K562 (cell line): ENCODE measurements around the gene XPC. TPM values are rescaled to one million over a fixed set of nuclear protein-coding genes. Genes with fewer than 3 reads are reported as not detected.

Experiments
- ATAC-seq: fragments of 200-7000 bp; cut with Tn5 transposase; 3 replicates; pipeline ENCODE4 v1.9.1; 2020; ENCODE audit warnings: moderate library complexity
- BruUV-seq: library from RNA; stranded (reverse); fragments of 400-500 nt; replicated peaks from 2 replicates; lab custom pipeline; 2021; lab: Mats Ljungman, UMichigan
- CTCF ChIA-PET: fragments of 300-600 bp; formaldehyde crosslinking; extraction: SDS; loops from one replicate; lab custom pipeline; 2021; ENCODE audit warnings: low intra/inter-chr PET ratio; lab: Yijun Ruan, JAX
- POLR2A ChIA-PET: fragments of 300-600, 350-650 bp; sonication (Branson Sonifier 250); formaldehyde crosslinking; extraction: SDS; loops from one replicate; lab custom pipeline; 2021; ENCODE audit warnings: antibody characterized with exemption, inconsistent platforms; lab: Yijun Ruan, JAX
- DNase-seq, 4 experiments: peaks; one replicate each; pipeline versions ENCODE4 v3.0.0 to v3.0.0-alpha.2; 2011 to 2018; ENCODE audit warnings: low spot score in 3 of 4, mixed read lengths in 3 of 4; ENCODE audit errors: extremely low read depth in 1 of 4
- FAIRE-seq: peaks from 2 replicates; lab custom pipeline; 2011; peaks lifted over from hg19 to GRCh38; lab: Jason Lieb, UNC
- H2AFZ ChIP-seq: 2 replicates; pipeline ENCODE4 v1.6.0; 2011; ENCODE audit warnings: low read depth, low read length, control low read depth, inconsistent platforms
- H3K27ac ChIP-seq: fragments of 200-600 bp; 3 replicates; pipeline ENCODE4 v1.8.0; 2011; ENCODE audit warnings: low read depth, mild to moderate bottlenecking, control low read depth, inconsistent platforms, low read length, moderate library complexity, mixed read lengths; ENCODE audit errors: extremely low read depth
- H3K27me3 ChIP-seq, 2 experiments: fragments of 300-600 bp in 1 of 2; 2 replicates in 1 of 2; 3 replicates in 1 of 2; pipeline versions ENCODE4 v1.6.0 to v1.8.0; 2011; ENCODE audit warnings: inconsistent platforms in 2 of 2, low read length in 2 of 2, mild to moderate bottlenecking in 1 of 2, mixed read lengths in 1 of 2, moderate library complexity in 1 of 2; ENCODE audit not compliant: control insufficient read depth in 2 of 2, insufficient read depth in 2 of 2
- H3K36me3 ChIP-seq: fragments of 300-600 bp; 3 replicates; pipeline ENCODE4 v1.8.0; 2011; ENCODE audit warnings: mild to moderate bottlenecking, low read length, inconsistent platforms; ENCODE audit not compliant: control insufficient read depth, insufficient read depth
- H3K4me1 ChIP-seq, 2 experiments: fragments of 200-600 bp in 1 of 2; replicated peaks in 1 of 2; 2 replicates in 1 of 2; 3 replicates in 1 of 2; pipeline versions ENCODE4 v1.5.1 to v1.8.0; 2011; ENCODE audit warnings: inconsistent platforms in 2 of 2, low read length in 2 of 2, mild to moderate bottlenecking in 1 of 2, mixed read lengths in 1 of 2, moderate library complexity in 1 of 2; ENCODE audit not compliant: control insufficient read depth in 2 of 2, insufficient read depth in 2 of 2
- H3K4me2 ChIP-seq: 2 replicates; pipeline ENCODE4 v1.6.1; 2011; ENCODE audit warnings: low read length, control low read depth, inconsistent platforms, mixed read lengths; ENCODE audit not compliant: insufficient read depth
- H3K4me3 ChIP-seq: fragments of 200-600 bp; sonication (generic), shearing (Covaris generic); 2 replicates; pipeline ENCODE4 v1.5.1; 2016; ENCODE audit warnings: control low read depth, inconsistent platforms
- H3K79me2 ChIP-seq: fragments of 200-600 bp; 3 replicates; pipeline ENCODE4 v1.8.0; 2011; ENCODE audit warnings: low read length, inconsistent platforms; ENCODE audit not compliant: control insufficient read depth, insufficient read depth
- H3K9ac ChIP-seq, 2 experiments: 2 replicates each; pipeline versions ENCODE4 v1.6.0 to v1.6.1; 2011; ENCODE audit warnings: low read depth in 2 of 2, low read length in 2 of 2, control low read depth in 1 of 2, inconsistent platforms in 1 of 2, mild to moderate bottlenecking in 1 of 2, mixed read lengths in 1 of 2; ENCODE audit not compliant: insufficient read depth in 1 of 2
- H3K9me1 ChIP-seq: one replicate; pipeline ENCODE4 v1.6.0; 2011; ENCODE audit warnings: inconsistent platforms, mild to moderate bottlenecking, low read length, moderate library complexity; ENCODE audit not compliant: control insufficient read depth, insufficient read depth
- H3K9me3 ChIP-seq: replicated peaks from 2 replicates; pipeline ENCODE4 v1.5.1; 2011; ENCODE audit warnings: low read depth, low read length, inconsistent platforms; ENCODE audit not compliant: control insufficient read depth, insufficient read depth
- H4K20me1 ChIP-seq: replicated peaks from 2 replicates; pipeline ENCODE4 v1.6.1; 2011; ENCODE audit warnings: low read length, inconsistent platforms, mixed read lengths; ENCODE audit not compliant: control insufficient read depth, insufficient read depth
- BCOR ChIP-seq: fragments of 450-650 bp; IDR thresholded peaks from 2 replicates; pipeline ENCODE4 v1.6.1; 2016
- ELF4 ChIP-seq: fragments of 450-650 bp; formaldehyde crosslinking; IDR thresholded peaks from 2 replicates; pipeline ENCODE4 v1.4.0; 2022; ENCODE audit warnings: missing genetic modification characterization
- FOXK2 ChIP-seq, 2 experiments: fragments of 450-650 bp; IDR thresholded peaks in 1 of 2; conservative IDR thresholded peaks in 1 of 2; 2 replicates each; pipeline ENCODE4 v1.6.1; 2016; ENCODE audit warnings: low read depth in 2 of 2, mild to moderate bottlenecking in 1 of 2
- HBP1 ChIP-seq: fragments of 450-650 bp; formaldehyde crosslinking; IDR thresholded peaks from 2 replicates; pipeline ENCODE4 v1.4.0; 2022; ENCODE audit warnings: missing genetic modification characterization
- MBD1 ChIP-seq: fragments of 250-450 bp; sonication (Bioruptor Pico); IDR thresholded peaks from 2 replicates; pipeline ENCODE4 v1.8.0; 2022; ENCODE audit warnings: inconsistent platforms
- RBM17 ChIP-seq: fragments of 200-400 bp; formaldehyde crosslinking; IDR thresholded peaks from 2 replicates; pipeline ENCODE4 v1.6.1; 2017; ENCODE audit warnings: low read depth, mild to moderate bottlenecking, low read length, borderline replicate concordance
- TGIF2 ChIP-seq: sonication (generic); formaldehyde crosslinking; IDR thresholded peaks from 2 replicates; pipeline ENCODE4 v1.8.1; 2022; ENCODE audit warnings: mild to moderate bottlenecking, missing genetic modification reagents, moderate library complexity
- ZHX1 ChIP-seq: fragments of 150-350 bp; conservative IDR thresholded peaks from 2 replicates; pipeline ENCODE4 v1.6.1; 2014; ENCODE audit warnings: low read length
- WGBS: fragments of 100-300 bp; shearing (Covaris generic); methylation state at CpG from one replicate; pipeline ENCODE4 v1.1.6; 2016; ENCODE audit warnings: low coverage, mixed read lengths; ENCODE audit not compliant: insufficient coverage; ENCODE audit errors: missing lambda C conversion rate; 5-methylcytosine and 5-hydroxymethylcytosine counted together
- in situ Hi-C: fragments of 300-500 bp; cut with MboI; formaldehyde crosslinking; loops from 4 replicates; pipeline ENCODE4 v1.15.0; 2018; ENCODE audit warnings: inconsistent platforms, mixed read lengths
- intact Hi-C: fragments of 100-400 bp; cut with micrococcal nuclease; formaldehyde crosslinking; loops from 2 replicates; pipeline ENCODE4 v1.14.2; 2022
- polyA plus RNA-seq, 8 experiments: library from polyadenylated mRNA; depleted of rRNA in 4 of 8; stranded (reverse) in 5 of 8; unstranded in 3 of 8; fragments of >200 nt; fragmentation: Nextera tagmentation in 2 of 8; fragmentation: Illumina TruSeq in 1 of 8; extraction: Ambion mirVana in 2 of 8; extraction: Trizol in 1 of 8; gene quantifications; 2 replicates each; pipeline versions ENCODE4 v1.2.1 to v1.2.3, GENCODE V29; 2011 to 2014; ENCODE audit warnings: inconsistent platforms in 1 of 8, missing spikeins in 1 of 8
- total RNA-seq, 7 experiments: library from RNA; depleted of rRNA in 6 of 7; stranded (reverse); fragments of >200 nt in 6 of 7; fragmentation: Illumina TruSeq in 2 of 7; extraction: Trizol in 2 of 7; gene quantifications; 2 replicates each; pipeline versions ENCODE4 v1.2.1 to v1.2.3, GENCODE V29; 2011 to 2021; ENCODE audit warnings: low replicate concordance in 1 of 7
- TF ChIP-seq, protein P1 (sequence below): fragments of 250-450 bp; sonication (Bioruptor Pico); IDR thresholded peaks from 2 replicates; pipeline ENCODE4 v1.8.0; 2021; ENCODE audit warnings: mild to moderate bottlenecking, moderate library complexity
- TF ChIP-seq, protein P2 (sequence below), 3 experiments: fragments of 200-800 bp in 1 of 3; sonication (Bioruptor generic) in 1 of 3; sonication (generic) in 1 of 3; formaldehyde crosslinking in 1 of 3; IDR thresholded peaks; 2 replicates each; pipeline versions ENCODE4 v1.6.1 to v1.8.0; 2016 to 2022; ENCODE audit warnings: mild to moderate bottlenecking in 2 of 3, missing compliant biosample characterization in 2 of 3, missing genetic modification characterization in 2 of 3, missing genetic modification reagents in 1 of 3

The XPC gene
- total and polyA plus RNA-seq, 9 of the 15 experiments (the other 6 are each of a cell fraction or from before 2014, with no cell fraction given), result 3.8 to 54.7 (median 41.3) TPM

GRCh38 chr3:14156843-14157561 is 21.4 kb downstream of the XPC start (continued):
- TF ChIP-seq ZHX1, result no peak
- TF ChIP-seq, protein P1, sequence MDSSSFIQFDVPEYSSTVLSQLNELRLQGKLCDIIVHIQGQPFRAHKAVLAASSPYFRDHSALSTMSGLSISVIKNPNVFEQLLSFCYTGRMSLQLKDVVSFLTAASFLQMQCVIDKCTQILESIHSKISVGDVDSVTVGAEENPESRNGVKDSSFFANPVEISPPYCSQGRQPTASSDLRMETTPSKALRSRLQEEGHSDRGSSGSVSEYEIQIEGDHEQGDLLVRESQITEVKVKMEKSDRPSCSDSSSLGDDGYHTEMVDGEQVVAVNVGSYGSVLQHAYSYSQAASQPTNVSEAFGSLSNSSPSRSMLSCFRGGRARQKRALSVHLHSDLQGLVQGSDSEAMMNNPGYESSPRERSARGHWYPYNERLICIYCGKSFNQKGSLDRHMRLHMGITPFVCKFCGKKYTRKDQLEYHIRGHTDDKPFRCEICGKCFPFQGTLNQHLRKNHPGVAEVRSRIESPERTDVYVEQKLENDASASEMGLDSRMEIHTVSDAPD (CRISPR knock-in tag), result no peak
- TF ChIP-seq, all 486 proteins: peak for 0

DNA sequence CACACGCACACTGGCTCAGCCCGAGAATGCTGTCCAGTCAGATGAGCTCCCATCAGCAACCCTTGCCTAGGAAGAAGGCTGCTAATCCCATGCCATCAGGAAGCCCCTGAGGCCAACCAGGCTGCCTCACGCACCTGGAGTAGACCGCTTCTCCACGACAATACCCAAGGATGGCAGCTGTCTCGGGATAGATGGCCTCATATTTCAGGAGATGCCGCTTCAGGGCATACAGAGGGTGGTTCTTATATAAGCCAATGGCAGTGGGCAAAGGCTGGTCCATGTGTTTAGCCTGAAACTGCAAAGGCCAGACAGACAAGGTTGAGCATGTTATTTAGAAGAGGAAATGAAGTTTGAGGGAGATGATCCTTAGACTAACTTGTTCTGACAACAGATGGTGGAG is 22.2 kb downstream of the XPC start:
- ChIA-PET POLR2A (interaction anchor here (0.9 kb wide), 1 partner anchor 12 kb away, joined by 3 read pairs; no protein-coding TSS in a partner anchor), CTCF (no interaction called here)
- WGBS, result 94% methylated on average over 7 of the region's 7 CpGs
- no peak for ATAC-seq
- peaks cover 90% of the 10 kb centered on the region for H3K36me3 ChIP-seq
- intact Hi-C loops (no loop called here), in situ Hi-C loops (no loop called here)
- no peaks in the 10 kb centered on the region for H3K9me1 ChIP-seq
- H3K9ac ChIP-seq, result no peak overlapping the region
- DNase-seq, result no peak
- no peak for FAIRE-seq
- BruUV-seq, result no TSS peak
- no peak overlapping the region for H3K4me3 ChIP-seq
- H3K4me2 ChIP-seq, result no peak overlapping the region
- no peaks in the 10 kb centered on the region; a peak in 1 of 5 replicates for H3K4me1 ChIP-seq
- no peaks in the 10 kb centered on the region; the same call in 1 of the 2 replicates for H4K20me1 ChIP-seq
- H3K79me2 ChIP-seq, result no peaks in the 10 kb centered on the region
- no peak overlapping the region for H2AFZ ChIP-seq
- no peaks in the 10 kb centered on the region for H3K27me3 ChIP-seq
- peaks cover 6% of the 10 kb centered on the region; the same call in 1 of the 2 replicates for H3K9me3 ChIP-seq
- H3K27ac ChIP-seq, result no peak overlapping the region
- TF ChIP-seq HBP1, result no peak
- TF ChIP-seq ELF4 (CRISPR knock-in tag), result no peak
- TF ChIP-seq TGIF2 (CRISPR knock-in tag), result no peak
- no peak for TF ChIP-seq FOXK2 (conservative IDR thresholded peaks at IDR 0.05 in 1 of 2, IDR thresholded peaks at IDR 0.05 in 1 of 2; ENCODE audit: low read depth in 2 of 2)
- TF ChIP-seq MBD1, result no peak
- TF ChIP-seq, protein P2, sequence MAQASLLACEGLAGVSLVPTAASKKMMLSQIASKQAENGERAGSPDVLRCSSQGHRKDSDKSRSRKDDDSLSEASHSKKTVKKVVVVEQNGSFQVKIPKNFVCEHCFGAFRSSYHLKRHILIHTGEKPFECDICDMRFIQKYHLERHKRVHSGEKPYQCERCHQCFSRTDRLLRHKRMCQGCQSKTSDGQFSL (CRISPR knock-in tag; IDR thresholded peaks at IDR 0.05), result no peak
- TF ChIP-seq, protein P2 (tag; IDR thresholded peaks at IDR 0.05), result no peak
- no peak for TF ChIP-seq RBM17
- TF ChIP-seq BCOR, result no peak
